HG03025 (cell line): ENCODE measurements around the gene ZNF718.
"Not testable (repeated sequence)": the region's sequence is repeated elsewhere in the genome, so short reads cannot be mapped to it uniquely, and the experiment has no call there.

ENCODE experiments used
- ATAC-seq: cut with Tn5 transposase; IDR thresholded peaks from one replicate; pipeline ENCODE4 v1.9.1; 2021; ENCODE audit warnings: mild to moderate bottlenecking, moderate library complexity; ENCODE audit not compliant: unreplicated experiment, low FRiP score

The ZNF718 gene

DNA sequence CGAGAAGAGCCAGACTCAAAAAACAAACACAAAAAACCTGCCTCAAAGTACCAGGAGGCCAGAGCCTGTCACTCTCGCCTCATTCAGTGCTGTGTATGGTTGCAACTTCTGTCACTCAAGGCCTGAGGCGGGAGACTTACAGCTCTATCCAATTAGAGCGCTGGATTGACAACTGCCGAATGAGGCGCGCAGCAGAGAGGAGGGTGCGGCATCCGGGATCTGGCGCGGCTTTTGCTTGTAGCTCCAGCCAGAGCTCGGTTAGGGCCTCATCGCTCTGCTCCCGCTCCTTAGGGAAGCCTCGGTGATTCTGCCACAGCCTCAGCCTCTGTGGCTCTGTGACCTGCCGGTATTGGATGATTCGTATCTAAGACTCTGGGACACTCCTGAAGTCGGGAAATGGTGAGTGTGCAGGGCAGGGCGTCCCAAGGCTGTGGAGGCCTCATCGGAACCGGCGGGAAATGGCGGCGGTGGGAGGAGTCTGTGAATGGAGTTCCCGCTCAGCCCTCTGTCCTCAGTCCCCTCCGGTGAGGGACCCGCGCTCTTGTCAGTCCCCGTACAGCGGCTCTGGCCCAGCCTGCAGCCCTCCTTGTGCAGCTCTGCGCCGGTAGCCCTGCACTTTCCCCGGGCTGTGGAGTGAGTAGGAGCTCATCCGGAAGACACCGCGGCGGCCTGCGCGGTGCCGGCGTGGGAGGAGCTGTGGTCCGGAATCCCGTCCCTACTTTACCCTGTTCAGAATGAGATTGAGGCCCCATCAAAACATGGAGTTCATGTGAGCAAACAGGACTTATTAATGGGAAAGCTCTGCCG lies at the start of gene ZNF718:
Gene ZNF718 (plus strand): TSS at position 227 of the 807 bp plus-strand sequence. CDS start 170 bp downstream, at position 397.
- peak; percentile 98 for ATAC-seq

DNA sequence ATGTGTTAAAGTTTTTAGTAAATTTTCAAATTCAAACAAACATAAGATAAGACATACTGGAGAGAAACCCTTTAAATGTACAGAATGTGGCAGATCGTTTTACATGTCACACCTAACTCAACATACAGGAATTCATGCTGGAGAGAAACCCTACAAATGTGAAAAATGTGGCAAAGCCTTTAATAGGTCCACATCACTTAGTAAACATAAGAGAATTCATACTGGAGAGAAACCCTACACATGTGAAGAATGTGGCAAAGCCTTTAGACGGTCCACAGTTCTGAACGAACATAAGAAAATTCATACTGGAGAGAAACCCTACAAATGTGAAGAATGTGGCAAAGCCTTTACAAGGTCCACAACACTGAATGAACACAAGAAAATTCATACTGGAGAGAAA lies 38.4 kb upstream of the ZNF718 start:
- ATAC-seq: no peak

DNA sequence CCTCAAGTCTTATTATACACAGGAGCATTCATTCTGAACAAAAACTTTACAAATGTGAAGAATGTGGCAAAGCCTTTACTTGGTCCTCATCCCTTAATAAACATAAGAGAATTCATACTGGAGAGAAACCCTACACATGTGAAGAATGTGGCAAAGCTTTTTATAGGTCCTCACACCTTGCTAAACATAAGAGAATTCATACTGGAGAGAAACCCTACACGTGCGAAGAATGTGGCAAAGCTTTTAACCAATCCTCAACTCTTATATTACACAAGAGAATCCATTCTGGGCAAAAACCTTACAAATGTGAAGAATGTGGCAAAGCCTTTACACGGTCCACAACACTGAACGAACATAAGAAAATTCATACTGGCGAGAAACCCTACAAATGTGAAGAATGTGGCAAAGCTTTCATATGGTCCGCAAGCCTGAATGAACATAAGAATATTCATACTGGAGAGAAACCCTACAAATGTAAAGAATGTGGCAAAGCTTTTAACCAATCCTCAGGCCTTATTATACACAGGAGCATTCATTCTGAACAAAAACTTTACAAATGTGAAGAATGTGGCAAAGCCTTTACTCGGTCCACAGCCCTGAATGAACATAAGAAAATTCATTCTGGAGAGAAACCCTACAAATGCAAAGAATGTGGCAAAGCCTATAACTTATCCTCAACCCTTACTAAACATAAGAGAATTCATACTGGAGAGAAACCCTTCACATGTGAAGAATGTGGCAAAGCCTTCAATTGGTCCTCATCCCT lies 37.6 kb upstream of the ZNF718 start:
- not testable (repeated sequence) for ATAC-seq

DNA sequence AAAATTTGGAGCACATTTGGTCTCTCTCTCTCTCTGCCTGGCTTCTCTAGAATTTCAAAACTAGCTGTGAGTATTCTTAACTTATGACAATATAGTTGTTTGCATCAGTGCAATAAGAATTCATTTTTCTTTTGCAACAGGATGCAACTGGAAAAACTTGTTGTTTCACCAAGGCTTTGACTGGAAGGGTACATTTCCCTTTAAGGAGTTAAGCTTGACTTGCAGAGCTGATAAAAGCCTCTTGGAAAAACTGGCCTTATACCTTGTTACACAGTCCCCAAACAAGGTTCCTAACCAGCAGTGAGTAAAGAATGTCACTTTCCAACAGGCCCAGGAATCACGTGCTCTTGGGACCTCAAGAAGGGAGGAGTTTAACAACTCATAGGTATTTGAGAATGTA lies 25.9 kb upstream of the ZNF718 start:
- ATAC-seq: no peak

DNA sequence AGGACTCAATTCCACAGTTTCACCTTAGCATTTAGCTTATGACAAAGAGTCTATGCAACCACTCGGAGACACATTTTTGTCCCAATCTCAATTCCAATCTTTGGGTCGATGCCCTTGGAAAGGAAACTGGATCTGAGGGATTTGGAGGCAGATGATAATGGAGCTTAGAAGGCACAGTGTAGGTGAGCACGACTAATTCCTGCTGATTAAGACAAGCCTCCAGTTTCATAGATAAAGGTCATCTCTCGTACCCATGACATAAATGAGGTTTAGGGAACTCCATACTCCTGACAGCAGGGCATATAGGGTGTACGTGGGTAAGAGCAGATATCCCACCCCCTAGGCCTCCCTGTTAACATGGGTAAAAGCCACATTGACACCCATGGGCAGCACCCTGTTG lies 24.4 kb upstream of the ZNF718 start:
- no peak for ATAC-seq

DNA sequence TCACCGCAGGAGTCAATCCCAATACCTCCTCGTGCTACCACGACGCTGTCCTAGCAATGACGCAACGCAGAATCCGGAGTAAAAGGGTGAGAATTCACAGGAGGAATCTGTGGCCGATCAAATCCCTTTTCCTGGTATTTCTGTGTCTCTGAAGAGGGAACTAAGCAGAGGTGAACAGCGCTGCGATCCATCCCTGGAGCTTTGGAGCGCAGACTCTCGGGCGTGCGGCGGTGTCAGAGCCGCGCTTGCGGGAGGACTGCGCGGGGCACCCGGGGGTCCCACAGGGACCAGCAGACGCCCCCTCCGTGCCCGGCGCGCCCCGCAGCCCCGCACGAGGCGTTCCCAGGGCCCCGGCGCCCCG lies 17.2 kb upstream of the ZNF718 start:
- ATAC-seq: no peak

DNA sequence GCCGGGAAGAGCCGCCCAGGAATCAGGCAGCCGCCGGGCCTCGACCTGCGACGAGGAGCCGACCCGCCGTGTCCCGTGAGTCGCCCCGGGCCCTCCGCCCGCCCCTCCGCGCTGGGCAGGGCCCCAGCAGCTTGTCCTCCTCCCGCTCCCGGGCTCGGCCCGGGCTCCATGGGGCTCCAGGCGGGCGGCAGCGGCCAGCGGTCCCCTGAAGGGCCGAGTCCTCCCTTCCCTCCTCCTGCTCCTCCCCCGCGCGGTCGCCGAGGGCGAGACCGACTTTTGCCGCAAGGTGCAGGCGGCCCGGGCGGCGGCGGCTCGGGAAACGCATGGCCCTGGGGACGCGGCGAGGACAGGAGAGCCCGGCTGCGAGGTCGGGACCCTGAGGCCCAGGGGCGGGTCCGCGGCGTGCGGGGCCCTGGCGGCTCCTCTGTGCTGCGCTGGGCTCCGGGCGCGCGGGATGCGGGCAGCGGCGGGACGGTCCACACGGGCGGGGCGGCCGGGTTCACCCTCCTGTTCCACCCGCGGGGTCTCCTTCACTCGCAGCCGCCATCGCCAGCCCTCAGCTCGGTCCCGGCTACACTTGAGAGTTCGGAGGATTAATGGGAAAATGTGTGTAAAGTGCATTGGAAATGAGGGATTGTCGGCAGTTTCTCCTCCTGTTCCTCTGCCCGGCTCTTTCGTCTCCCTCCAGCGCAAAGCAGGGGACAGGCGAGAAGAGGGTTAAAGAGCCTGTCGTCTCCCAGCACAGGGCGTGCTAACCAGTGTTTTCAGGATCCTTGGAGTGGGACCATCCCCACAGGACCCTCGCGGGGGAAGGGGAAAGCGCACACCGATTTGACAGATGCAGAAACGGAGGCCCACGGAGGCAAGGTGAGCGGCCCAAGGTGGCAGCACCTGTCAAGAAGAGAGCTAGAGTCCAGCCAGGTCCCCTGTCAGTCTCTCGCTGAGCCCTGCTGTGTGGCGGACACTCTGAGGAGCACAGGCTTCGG lies 16.6 kb upstream of the ZNF718 start:
- ATAC-seq: no peak

DNA sequence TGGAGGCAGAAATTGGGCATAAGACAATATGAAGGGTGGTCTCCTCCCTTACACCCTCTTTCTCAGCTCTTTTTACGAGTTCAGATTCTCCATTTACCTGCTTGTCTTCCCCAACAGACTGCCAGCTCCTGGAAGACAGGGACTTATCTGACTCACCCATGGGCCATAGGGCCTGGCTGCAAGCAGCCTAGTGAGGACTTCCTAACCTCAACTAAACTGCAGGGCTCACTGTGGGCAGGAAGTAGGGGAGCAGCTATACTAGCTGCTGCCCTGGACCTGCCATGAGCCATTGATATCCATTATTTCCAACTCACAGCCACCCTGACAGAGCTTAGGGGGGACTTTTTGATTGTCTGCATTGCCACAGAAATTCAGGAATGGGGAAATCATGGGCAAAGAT lies 11.5 kb upstream of the ZNF718 start:
- ATAC-seq: no peak

DNA sequence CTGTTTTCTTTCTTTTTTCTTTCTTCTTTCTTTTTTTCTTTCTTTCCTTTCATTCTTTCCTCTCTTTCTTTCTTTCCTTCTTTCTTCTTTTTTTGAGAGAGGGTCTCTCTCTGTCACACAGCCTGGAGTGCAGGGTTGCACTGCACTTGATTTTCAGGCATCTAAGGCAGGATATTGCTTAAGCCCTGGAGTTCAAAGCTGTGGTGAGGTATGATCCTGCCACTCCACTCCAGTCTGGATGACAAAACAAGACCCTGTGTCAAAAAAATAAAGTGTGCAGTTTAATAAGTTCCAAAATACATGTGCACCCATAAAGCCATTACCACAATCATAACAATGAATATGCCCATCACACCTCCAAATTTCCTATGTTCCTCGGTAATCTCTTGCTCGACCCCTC lies 10.6 kb upstream of the ZNF718 start:
- ATAC-seq: no peak

- no peak for ATAC-seq
Observed at GRCh38 chr4:114149-114548, 10.2 kb upstream of the ZNF718 start.

DNA sequence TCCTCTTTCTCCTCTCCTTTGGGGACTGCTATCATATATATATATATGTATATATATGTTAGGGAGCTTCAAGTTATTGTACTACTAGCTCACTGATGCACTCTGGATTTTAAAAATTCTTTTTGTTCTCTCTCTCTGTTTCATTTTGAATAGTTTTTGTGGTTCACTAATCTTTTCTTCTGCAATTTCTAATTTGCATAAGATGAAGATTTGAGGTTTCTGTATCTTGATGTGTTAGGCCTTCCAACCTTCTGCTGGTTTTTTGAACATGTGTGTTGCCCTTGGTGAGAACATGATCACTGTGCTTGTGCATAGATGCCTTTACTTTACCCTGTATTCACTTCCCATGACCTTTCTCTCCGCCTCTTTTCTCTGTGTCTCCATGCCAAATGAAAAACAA lies 7.8 kb upstream of the ZNF718 start:
- no peak for ATAC-seq

GRCh38 chr4:120616-121015 lies 3.7 kb upstream of the ZNF718 start:
- ATAC-seq: no peak

GRCh38 chr4:121408-122084 lies 2.8 kb upstream of the ZNF718 start:
- no peak for ATAC-seq

GRCh38 chr4:123922-124274 lies 403 bp upstream of the ZNF718 start:
- ATAC-seq: not testable (repeated sequence)

DNA sequence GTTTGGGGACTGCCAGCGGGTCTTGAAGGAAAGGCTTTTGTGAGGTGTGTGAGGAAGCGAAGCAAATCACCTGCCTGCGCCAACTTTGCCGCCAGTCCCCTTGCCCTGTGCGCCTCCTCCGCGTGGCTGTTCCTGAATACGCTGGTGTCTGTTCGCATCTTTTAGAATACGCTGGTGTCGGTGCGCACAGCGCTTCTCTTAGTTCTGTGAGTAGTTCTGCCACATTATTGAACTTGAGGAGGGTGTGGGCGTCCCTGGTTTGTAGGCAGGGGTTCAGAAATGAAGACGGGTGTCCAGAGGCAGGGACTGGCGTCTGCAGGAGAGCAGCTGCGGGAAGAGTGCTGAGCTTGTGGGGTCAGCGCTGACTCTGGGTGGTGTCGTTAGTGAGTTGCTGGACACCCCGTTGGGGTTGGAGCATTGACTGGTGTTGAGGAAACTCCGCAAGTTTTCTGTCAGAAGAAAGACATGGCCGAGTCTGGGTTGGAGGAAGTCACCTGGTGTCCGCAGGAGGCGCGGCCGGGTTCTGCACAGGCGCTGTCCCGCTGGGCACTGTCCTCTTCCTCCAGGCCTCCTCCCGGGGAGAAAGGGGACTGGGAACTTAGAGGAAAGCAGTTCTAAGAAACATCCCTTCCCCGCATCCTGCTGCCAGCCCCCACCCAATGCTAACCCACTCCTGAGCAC lies 930 bp downstream of the ZNF718 start:
- peak; percentile 18 for ATAC-seq

DNA sequence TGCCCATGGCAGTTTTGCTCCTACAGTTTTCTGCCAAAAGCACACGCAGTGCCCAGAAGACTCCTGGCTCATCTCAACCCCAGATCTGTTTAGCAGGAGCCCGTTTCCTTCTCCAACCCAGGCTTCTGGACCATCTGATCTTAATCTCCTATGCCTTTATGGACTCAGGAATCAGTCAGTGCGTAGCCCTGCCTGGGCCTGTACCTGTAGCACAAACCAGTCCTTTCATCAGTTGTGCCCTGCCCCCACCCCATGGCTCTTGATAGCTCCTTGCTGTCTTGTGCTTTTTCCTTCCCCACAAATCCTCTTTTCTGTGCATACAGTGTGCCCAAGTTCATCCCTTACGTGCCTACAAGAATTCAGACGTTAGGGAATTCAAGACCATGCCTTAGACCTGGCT lies 1.5 kb downstream of the ZNF718 start:
- no peak for ATAC-seq

DNA sequence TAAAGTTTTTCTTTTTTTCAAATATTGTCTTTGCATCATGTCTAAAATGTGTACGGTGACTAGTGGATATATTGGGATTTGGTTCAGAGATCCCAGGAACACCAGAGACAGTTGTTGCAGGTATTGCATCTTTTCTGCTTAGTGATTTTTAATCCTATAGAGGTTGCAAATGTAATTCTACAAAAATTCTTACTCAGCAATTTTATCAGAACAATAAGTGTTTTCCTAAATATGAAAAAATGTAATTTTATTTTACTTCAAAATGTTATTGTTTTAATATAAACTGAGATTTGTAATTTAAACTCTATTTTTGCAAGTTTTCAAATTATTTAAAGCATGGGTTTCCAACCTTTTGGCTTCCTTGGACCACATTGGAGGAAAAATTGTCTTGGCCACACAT lies 8.2 kb downstream of the ZNF718 start:
- no peak for ATAC-seq

GRCh38 chr4:138935-139334 lies 14.6 kb downstream of the ZNF718 start:
- no peak for ATAC-seq

- ATAC-seq: no peak
Observed at GRCh38 chr4:139691-140090, 15.4 kb downstream of the ZNF718 start.

DNA sequence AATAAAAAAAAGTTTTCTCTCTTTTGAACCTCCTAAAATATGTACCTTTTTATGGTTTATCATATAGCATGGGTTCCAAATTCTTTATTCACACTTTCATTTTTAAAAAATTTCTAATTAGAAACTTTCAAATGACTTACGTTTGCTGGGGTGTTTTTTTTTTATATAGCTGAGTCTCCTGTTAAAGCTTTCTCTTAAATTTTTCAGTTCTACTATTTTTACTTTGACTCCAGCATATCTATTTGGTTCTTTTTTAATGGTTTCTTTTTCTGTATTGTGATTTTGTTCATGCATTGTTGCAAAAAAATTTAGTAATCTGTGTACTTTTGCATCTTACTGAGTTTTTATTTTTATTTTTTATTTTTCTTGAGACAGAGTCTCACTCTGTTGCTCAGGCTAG lies 22.3 kb downstream of the ZNF718 start:
- ATAC-seq: no peak
